Measurements from ENCODE around the gene STMN1.

The STMN1 gene

GRCh38 chr1:25895365-25895990 lies 10.7 kb downstream of the STMN1 start:
- no peak for TF ChIP-seq EZH2phosphoT487 (IDR thresholded peaks at IDR 0.05; ENCODE audit: borderline replicate concordance, low read length)
- peak; percentile 99 for TF ChIP-seq CTCF (IDR thresholded peaks at IDR 0.05; ENCODE audit: low read depth, low read length, poor library complexity, severe bottlenecking)
- no peak overlapping the region for H3K4me2 ChIP-seq (ENCODE audit: low read length)
- no peak overlapping the region for H3K27ac ChIP-seq (ENCODE audit: low read depth, low read length)
- H3K4me1 ChIP-seq (ENCODE audit: control insufficient read depth, low read length) = peaks cover 9% of the 10 kb centered on the region
- H3K9me3 ChIP-seq (ENCODE audit: control insufficient read depth, insufficient read depth, low read length) = no peaks in the 10 kb centered on the region
- H3K9me2 ChIP-seq (replicated peaks; ENCODE audit: control insufficient read depth, low read length) = no peaks in the 10 kb centered on the region
- no peak overlapping the region for H3K4me3 ChIP-seq (ENCODE audit: low read length)
- peaks cover 6% of the 10 kb centered on the region; the same call in 1 of the 2 replicates for H4K20me1 ChIP-seq (ENCODE audit: control insufficient read depth, insufficient read depth, low read depth, low read length)
- H3K27me3 ChIP-seq (ENCODE audit: control insufficient read depth, low read length) = no peaks in the 10 kb centered on the region
- peaks cover 46% of the 10 kb centered on the region for H3F3A ChIP-seq (ENCODE audit: control insufficient read depth, insufficient read depth)
- peaks cover 10% of the 10 kb centered on the region for H3K79me2 ChIP-seq (ENCODE audit: control insufficient read depth, low read length)
- H3K36me3 ChIP-seq (ENCODE audit: control insufficient read depth, low read length) = peaks cover 54% of the 10 kb centered on the region

GRCh38 chr1:25893116-25893515 lies 13.1 kb downstream of the STMN1 start:
- Histone ChIP-seq H3K27ac (ENCODE audit: low read depth, low read length) (no peak overlapping the region), H3K4me2 (ENCODE audit: low read length) (no peak overlapping the region)

GRCh38 chr1:25891606-25892005 lies 14.6 kb downstream of the STMN1 start:
- H4K20me1 ChIP-seq (ENCODE audit: control insufficient read depth, insufficient read depth, low read depth, low read length) = no peaks in the 10 kb centered on the region
- H3K4me2 ChIP-seq (ENCODE audit: low read length) = no peak overlapping the region
- no peaks in the 10 kb centered on the region for H3K9me2 ChIP-seq (replicated peaks; ENCODE audit: control insufficient read depth, low read length)
- H3K4me1 ChIP-seq (ENCODE audit: control insufficient read depth, low read length) = peaks cover 9% of the 10 kb centered on the region
- H3K4me3 ChIP-seq (ENCODE audit: low read length) = no peak overlapping the region
- H3K79me2 ChIP-seq (ENCODE audit: control insufficient read depth, low read length) = no peaks in the 10 kb centered on the region
- H3K9me3 ChIP-seq (ENCODE audit: control insufficient read depth, insufficient read depth, low read length) = no peaks in the 10 kb centered on the region
- peaks cover 11% of the 10 kb centered on the region for H3F3A ChIP-seq (ENCODE audit: control insufficient read depth, insufficient read depth)
- TF ChIP-seq CTCF (IDR thresholded peaks at IDR 0.05; ENCODE audit: low read depth, low read length, poor library complexity, severe bottlenecking) (no peak), EZH2phosphoT487 (IDR thresholded peaks at IDR 0.05; ENCODE audit: borderline replicate concordance, low read length) (no peak)
- H3K27me3 ChIP-seq (ENCODE audit: control insufficient read depth, low read length) = no peaks in the 10 kb centered on the region
- peaks cover 19% of the 10 kb centered on the region for H3K36me3 ChIP-seq (ENCODE audit: control insufficient read depth, low read length)
- H3K27ac ChIP-seq (ENCODE audit: low read depth, low read length) = no peak overlapping the region

More at GRCh38 chr1:25893116-25893515, 13.1 kb downstream of the STMN1 start:
- Histone ChIP-seq H3K27me3 (ENCODE audit: control insufficient read depth, low read length) (no peaks in the 10 kb centered on the region), H4K20me1 (ENCODE audit: control insufficient read depth, insufficient read depth, low read depth, low read length) (no peaks in the 10 kb centered on the region; the same call in 1 of the 2 replicates), H3K4me3 (ENCODE audit: low read length) (no peak overlapping the region), H3K4me1 (ENCODE audit: control insufficient read depth, low read length) (peaks cover 9% of the 10 kb centered on the region), H3K9me2 (replicated peaks; ENCODE audit: control insufficient read depth, low read length) (no peaks in the 10 kb centered on the region), H3K36me3 (ENCODE audit: control insufficient read depth, low read length) (peaks cover 30% of the 10 kb centered on the region), H3K79me2 (ENCODE audit: control insufficient read depth, low read length) (no peaks in the 10 kb centered on the region), H3F3A (ENCODE audit: control insufficient read depth, insufficient read depth) (peaks cover 23% of the 10 kb centered on the region), H3K9me3 (ENCODE audit: control insufficient read depth, insufficient read depth, low read length) (no peaks in the 10 kb centered on the region)
- TF ChIP-seq CTCF (IDR thresholded peaks at IDR 0.05; ENCODE audit: low read depth, low read length, poor library complexity, severe bottlenecking) = no peak
- no peak for TF ChIP-seq EZH2phosphoT487 (IDR thresholded peaks at IDR 0.05; ENCODE audit: borderline replicate concordance, low read length)
